Measurements from ENCODE around the gene PRPF38B.

Gene PRPF38B

GRCh38 chr1:108718927-108719655 is 27.0 kb downstream of the PRPF38B start:
- no peak for DNase-seq

- no peak for DNase-seq
Measured at GRCh38 chr1:108719656-108720435, 27.7 kb downstream of the PRPF38B start.

GRCh38 chr1:108722292-108722691 is 30.2 kb downstream of the PRPF38B start:
- no peak for DNase-seq

- no peak for DNase-seq
Measured at GRCh38 chr1:108725906-108726305, 33.8 kb downstream of the PRPF38B start.

- DNase-seq = no peak
Measured at GRCh38 chr1:108728327-108728923, 36.3 kb downstream of the PRPF38B start.

GRCh38 chr1:108729481-108729880 is 37.4 kb downstream of the PRPF38B start:
- DNase-seq = no peak

GRCh38 chr1:108732398-108732797 is 40.3 kb downstream of the PRPF38B start:
- DNase-seq = no peak

- no peak for DNase-seq
Measured at GRCh38 chr1:108734171-108734865, 42.2 kb downstream of the PRPF38B start.

- DNase-seq = no peak
Measured at GRCh38 chr1:108742253-108742652, 50.1 kb downstream of the PRPF38B start.

- DNase-seq = no peak
Measured at GRCh38 chr1:108745980-108746381, 53.9 kb downstream of the PRPF38B start.

GRCh38 chr1:108746382-108747170 is 54.5 kb downstream of the PRPF38B start, which contains the start of gene STXBP3:
Gene STXBP3 (plus strand): TSS chr1:108746674. CDS start chr1:108746738, 64 bp downstream.
- peak; percentile 100 for DNase-seq

GRCh38 chr1:108747171-108747850 is 55.2 kb downstream of the PRPF38B start:
- peak; percentile 21 to 25 for DNase-seq

GRCh38 chr1:108747898-108748297 is 55.8 kb downstream of the PRPF38B start:
- DNase-seq = no peak

GRCh38 chr1:108749081-108749480 is 57.0 kb downstream of the PRPF38B start:
- no peak for DNase-seq

- no peak for DNase-seq
Measured at GRCh38 chr1:108750476-108751181, 58.5 kb downstream of the PRPF38B start.
